Measurements from ENCODE around the gene INPP5B.
"Not testable (repeated sequence)": the region's sequence is repeated elsewhere in the genome, so short reads cannot be mapped to it uniquely, and the experiment has no call there.

The INPP5B gene

GRCh38 chr1:37914719-37915475 lies 32.0 kb downstream of the INPP5B start:
- Mint-ChIP-seq H3K36me3 (ENCODE audit: low read depth) (peaks cover 6% of the 10 kb centered on the region), H3K9me3 (no peaks in the 10 kb centered on the region), H3K27ac (no peak overlapping the region), H3K27me3 (ENCODE audit: low read depth) (no peaks in the 10 kb centered on the region), H3K4me3 (no peak overlapping the region), H3K4me1 (no peaks in the 10 kb centered on the region)
- TF ChIP-seq CTCF (IDR thresholded peaks at IDR 0.05; ENCODE audit: unreplicated experiment in 3 of 3) = no peak

- H3K9me3 Mint-ChIP-seq = peaks cover 21% of the 10 kb centered on the region
- not testable (repeated sequence) for H3K4me1 Mint-ChIP-seq; H3K4me3 Mint-ChIP-seq; H3K27me3 Mint-ChIP-seq (ENCODE audit: low read depth); H3K27ac Mint-ChIP-seq; H3K36me3 Mint-ChIP-seq (ENCODE audit: low read depth)
These were observed 35.4 kb downstream of the INPP5B start for GRCh38 chr1:37911478-37911877.

GRCh38 chr1:37910886-37911285 lies 36.0 kb downstream of the INPP5B start:
- not testable (repeated sequence) for H3K36me3 Mint-ChIP-seq (ENCODE audit: low read depth); H3K27ac Mint-ChIP-seq; H3K27me3 Mint-ChIP-seq (ENCODE audit: low read depth); H3K4me3 Mint-ChIP-seq; H3K4me1 Mint-ChIP-seq
- peaks cover 21% of the 10 kb centered on the region for H3K9me3 Mint-ChIP-seq

GRCh38 chr1:37908531-37908930 lies 38.3 kb downstream of the INPP5B start:
- not testable (repeated sequence) for H3K4me3 Mint-ChIP-seq, H3K27ac Mint-ChIP-seq, H3K4me1 Mint-ChIP-seq

GRCh38 chr1:37907416-37908125 lies 39.3 kb downstream of the INPP5B start:
- not testable (repeated sequence) for H3K27ac Mint-ChIP-seq; H3K4me1 Mint-ChIP-seq; H3K36me3 Mint-ChIP-seq (ENCODE audit: low read depth); H3K4me3 Mint-ChIP-seq; H3K27me3 Mint-ChIP-seq (ENCODE audit: low read depth)
- H3K9me3 Mint-ChIP-seq = peaks cover 21% of the 10 kb centered on the region

More at GRCh38 chr1:37908531-37908930, 38.3 kb downstream of the INPP5B start:
- peaks cover 21% of the 10 kb centered on the region for H3K9me3 Mint-ChIP-seq
- H3K36me3 Mint-ChIP-seq (ENCODE audit: low read depth); H3K27me3 Mint-ChIP-seq (ENCODE audit: low read depth): not testable (repeated sequence)

GRCh38 chr1:37906591-37906990 lies 40.3 kb downstream of the INPP5B start:
- H3K27ac Mint-ChIP-seq; H3K27me3 Mint-ChIP-seq (ENCODE audit: low read depth); H3K4me1 Mint-ChIP-seq; H3K4me3 Mint-ChIP-seq: not testable (repeated sequence)
- H3K9me3 Mint-ChIP-seq = peaks cover 21% of the 10 kb centered on the region
- peaks cover 16% of the 10 kb centered on the region for H3K36me3 Mint-ChIP-seq (ENCODE audit: low read depth)

GRCh38 chr1:37905727-37906126 lies 41.1 kb downstream of the INPP5B start:
- H3K4me1 Mint-ChIP-seq = no peaks in the 10 kb centered on the region
- H3K27me3 Mint-ChIP-seq (ENCODE audit: low read depth) = peaks cover 3% of the 10 kb centered on the region
- no peak overlapping the region for H3K4me3 Mint-ChIP-seq
- no peak for TF ChIP-seq CTCF (IDR thresholded peaks at IDR 0.05; ENCODE audit: unreplicated experiment in 3 of 3)
- peaks cover 21% of the 10 kb centered on the region for H3K9me3 Mint-ChIP-seq
- H3K27ac Mint-ChIP-seq = no peak overlapping the region
- H3K36me3 Mint-ChIP-seq (ENCODE audit: low read depth) = peaks cover 23% of the 10 kb centered on the region

GRCh38 chr1:37903921-37904320 lies 42.9 kb downstream of the INPP5B start:
- H3K36me3 Mint-ChIP-seq (ENCODE audit: low read depth) = peaks cover 23% of the 10 kb centered on the region
- H3K9me3 Mint-ChIP-seq = peaks cover 14% of the 10 kb centered on the region
- not testable (repeated sequence) for H3K27me3 Mint-ChIP-seq (ENCODE audit: low read depth); H3K4me3 Mint-ChIP-seq; H3K27ac Mint-ChIP-seq; H3K4me1 Mint-ChIP-seq

- H3K27ac Mint-ChIP-seq = no peak overlapping the region
- no peak for TF ChIP-seq CTCF (IDR thresholded peaks at IDR 0.05; ENCODE audit: unreplicated experiment in 3 of 3)
- H3K9me3 Mint-ChIP-seq = peaks cover 12% of the 10 kb centered on the region
- no peak overlapping the region for H3K4me3 Mint-ChIP-seq
- no peaks in the 10 kb centered on the region for H3K4me1 Mint-ChIP-seq
- H3K27me3 Mint-ChIP-seq (ENCODE audit: low read depth) = no peaks in the 10 kb centered on the region
- peaks cover 31% of the 10 kb centered on the region for H3K36me3 Mint-ChIP-seq (ENCODE audit: low read depth)
These were observed 43.9 kb downstream of the INPP5B start for GRCh38 chr1:37902983-37903382.
